A673 (cell line): Measurements from ENCODE around the gene TBC1D2B. TPM values are rescaled to one million over a fixed set of nuclear protein-coding genes. Genes with fewer than 3 reads are reported as not detected.

Source experiments
- Bru-seq: library from RNA; stranded (reverse); fragments of 400-500 nt; gene quantifications from one replicate; lab custom pipeline; 2021; lab: Mats Ljungman, UMichigan
- BruChase-seq, 2 experiments: library from RNA; stranded (reverse); fragments of 400-500 nt; gene quantifications; one replicate each; lab custom pipeline; 2021; lab: Mats Ljungman, UMichigan
- BruUV-seq: library from RNA; stranded (reverse); fragments of 400-500 nt; replicated peaks from 2 replicates; lab custom pipeline; 2021; lab: Mats Ljungman, UMichigan
- CTCF ChIA-PET: fragments of 300-600 bp; sonication (Branson Sonifier 250); formaldehyde crosslinking; loops from one replicate; lab custom pipeline; 2022; ENCODE audit warnings: antibody characterized with exemption; lab: Charles Lee
- POLR2A ChIA-PET: fragments of 300-600 bp; sonication (Branson Sonifier 250); formaldehyde crosslinking; loops from one replicate; lab custom pipeline; 2022; ENCODE audit warnings: antibody characterized with exemption; ENCODE audit not compliant: low non-redundant PET; lab: Charles Lee
- DNase-seq: peaks from one replicate; pipeline ENCODE4 v3.0.0-alpha.2; 2015; ENCODE audit warnings: low spot score
- H3K27ac ChIP-seq: fragments of 200-600 bp; sonication (generic); 2 replicates; pipeline ENCODE4 v1.5.1; 2016; ENCODE audit warnings: mixed run types, low read depth, mild to moderate bottlenecking, mixed read lengths, antibody characterized with exemption, low read length; ENCODE audit not compliant: poor library complexity, severe bottlenecking
- H3K27me3 ChIP-seq: fragments of 200-600 bp; sonication (generic); replicated peaks from 2 replicates; pipeline ENCODE4 v1.6.1; 2017; ENCODE audit warnings: mixed run types, low read depth, mild to moderate bottlenecking, mixed read lengths, antibody characterized with exemption, low read length; ENCODE audit not compliant: insufficient read depth, poor library complexity
- H3K36me3 ChIP-seq: fragments of 200-600 bp; sonication (generic); 2 replicates; pipeline ENCODE4 v1.6.1; 2016; ENCODE audit warnings: mixed run types, mild to moderate bottlenecking, mixed read lengths, antibody characterized with exemption, low read length; ENCODE audit not compliant: insufficient read depth, poor library complexity, severe bottlenecking
- H3K4me1 ChIP-seq: fragments of 200-600 bp; sonication (generic); 2 replicates; pipeline ENCODE4 v1.6.1; 2017; ENCODE audit warnings: mixed run types, mild to moderate bottlenecking, mixed read lengths, antibody characterized with exemption, low read length; ENCODE audit not compliant: insufficient read depth, poor library complexity, severe bottlenecking
- H3K4me3 ChIP-seq: fragments of 200-600 bp; sonication (generic); 2 replicates; pipeline ENCODE4 v1.5.1; 2016; ENCODE audit warnings: low read depth, mixed run types, mild to moderate bottlenecking, mixed read lengths, low read length; ENCODE audit not compliant: poor library complexity, severe bottlenecking
- H3K9me3 ChIP-seq: fragments of 200-600 bp; sonication (generic); 2 replicates; pipeline ENCODE4 v1.6.1; 2016; ENCODE audit warnings: mixed run types, low read depth, mild to moderate bottlenecking, mixed read lengths, antibody characterized with exemption, low read length; ENCODE audit not compliant: poor library complexity, severe bottlenecking
- CTCF ChIP-seq: fragments of 300-800, 200-600 bp; sonication (generic); conservative IDR thresholded peaks from 2 replicates; pipeline ENCODE4 v1.5.1; 2017; ENCODE audit warnings: low read depth, mild to moderate bottlenecking, antibody characterized with exemption, low read length, moderate library complexity, mixed read lengths
- EZH2 ChIP-seq: fragments of 200-600 bp; sonication (generic); IDR thresholded peaks from 2 replicates; pipeline ENCODE4 v1.6.1; 2017; ENCODE audit warnings: borderline replicate concordance, low read depth, mild to moderate bottlenecking, mixed read lengths, antibody characterized with exemption, low read length; ENCODE audit not compliant: poor library complexity, severe bottlenecking
- intact Hi-C: fragments of 100-400 bp; cut with micrococcal nuclease; formaldehyde crosslinking; loops from one replicate; pipeline ENCODE4 v1.10.0; 2022; ENCODE audit not compliant: unreplicated experiment
- long read RNA-seq: library from polyadenylated mRNA; stranded (forward); transcript quantifications from one replicate; pipeline ENCODE4 v2.0.0, GENCODE V29; 2022
- total RNA-seq: library from RNA; stranded (reverse); gene quantifications from 2 replicates; pipeline ENCODE4 v1.2.3, GENCODE V29; 2021

TBC1D2B gene
- total RNA-seq: 26.0 and 29.4 TPM in 2 replicates
- percentile 67 among the genes with signal in this experiment for Bru-seq, nascent RNA
- percentile 63 among the genes with signal in this experiment for BruChase-seq, experiment 1, labeled RNA remaining after a 2-hour chase
- percentile 64 among the genes with signal in this experiment for BruChase-seq, experiment 2, labeled RNA remaining after a 6-hour chase
- long read RNA-seq, full-length matches to known transcripts: 13 of 21 reads
- long read RNA-seq, partial matches to known transcripts: 4 of 21 reads
- long read RNA-seq, other reads (novel, unspliced or antisense): 4 of 21 reads

- Histone ChIP-seq H3K9me3 (no peaks in the 10 kb centered on the region), H3K27ac (peak within 1 kb of the TSS; percentile 78), H3K4me3 (peak within 1 kb of the TSS; percentile 89), H3K27me3 (no peaks in the 10 kb centered on the region), H3K36me3 (no peaks in the 10 kb centered on the region), H3K4me1 (peaks cover 27% of the 10 kb centered on the region)
- TF ChIP-seq CTCF (no peak), EZH2 (no peak)
- intact Hi-C loops: no loop called here
- DNase-seq: peak; percentile 76
- BruUV-seq: no TSS peak
- POLR2A ChIA-PET: no interaction called here
- CTCF ChIA-PET: no interaction called here
These were observed at the start of gene TBC1D2B for GRCh38 chr15:78077053-78077870. TSS of gene TBC1D2B (minus strand) at chr15:78077711. CDS start at chr15:78077652, 59 bp downstream.

- no peaks in the 10 kb centered on the region for H3K36me3 ChIP-seq
- no peak for TF ChIP-seq CTCF
- ChIA-PET POLR2A (no interaction called here), CTCF (interaction anchor here (0.6 kb wide), 1 partner anchor 21 kb away, joined by 3 read pairs; no protein-coding TSS in a partner anchor)
- no peaks in the 10 kb centered on the region for H3K4me1 ChIP-seq
- no peaks in the 10 kb centered on the region for H3K27me3 ChIP-seq
- intact Hi-C loops: no loop called here
- DNase-seq: no peak
- H3K27ac ChIP-seq: no peak overlapping the region
- H3K4me3 ChIP-seq: no peak overlapping the region
- no peaks in the 10 kb centered on the region for H3K9me3 ChIP-seq
- no TSS peak for BruUV-seq
These were observed 47.8 kb upstream of the TBC1D2B start for GRCh38 chr15:78125267-78125666.

GRCh38 chr15:78120523-78120922 lies 43.0 kb upstream of the TBC1D2B start:
- Histone ChIP-seq H3K4me1 (no peaks in the 10 kb centered on the region), H3K27ac (no peak overlapping the region), H3K36me3 (no peaks in the 10 kb centered on the region), H3K9me3 (no peaks in the 10 kb centered on the region), H3K4me3 (no peak overlapping the region), H3K27me3 (no peaks in the 10 kb centered on the region)
- intact Hi-C loops: no loop called here
- no TSS peak for BruUV-seq
- DNase-seq: no peak
- TF ChIP-seq CTCF (no peak), EZH2 (no peak)
- POLR2A ChIA-PET: interaction anchor here (0.5 kb wide), 1 partner anchor 30 kb away, joined by 3 read pairs; no protein-coding TSS in a partner anchor
- CTCF ChIA-PET: no interaction called here
